GM10248 (cell line): Measurements from ENCODE around the gene SMARCB1.

ENCODE experiments used
- CTCF ChIA-PET: fragments of 300-600 bp; sonication (Branson Sonifier 250); formaldehyde crosslinking; extraction: SDS; loops from one replicate; lab custom pipeline; 2021; ENCODE audit warnings: antibody characterized with exemption; lab: Yijun Ruan, JAX
- POLR2A ChIA-PET: fragments of 350-650 bp; sonication (Branson Sonifier 250); formaldehyde crosslinking; extraction: SDS; loops from one replicate; lab custom pipeline; 2020; ENCODE audit warnings: antibody characterized with exemption; lab: Yijun Ruan, JAX
- DNase-seq: peaks from one replicate; pipeline ENCODE4 v3.0.0; 2012; ENCODE audit errors: extremely low spot score
- TF ChIP-seq, protein P1 (sequence below): IDR thresholded peaks from 2 replicates; pipeline ENCODE4 v1.5.1; 2012; ENCODE audit warnings: mild to moderate bottlenecking, low read depth; ENCODE audit errors: extremely low read depth, missing control alignments, control extremely low read depth

The SMARCB1 gene

DNA sequence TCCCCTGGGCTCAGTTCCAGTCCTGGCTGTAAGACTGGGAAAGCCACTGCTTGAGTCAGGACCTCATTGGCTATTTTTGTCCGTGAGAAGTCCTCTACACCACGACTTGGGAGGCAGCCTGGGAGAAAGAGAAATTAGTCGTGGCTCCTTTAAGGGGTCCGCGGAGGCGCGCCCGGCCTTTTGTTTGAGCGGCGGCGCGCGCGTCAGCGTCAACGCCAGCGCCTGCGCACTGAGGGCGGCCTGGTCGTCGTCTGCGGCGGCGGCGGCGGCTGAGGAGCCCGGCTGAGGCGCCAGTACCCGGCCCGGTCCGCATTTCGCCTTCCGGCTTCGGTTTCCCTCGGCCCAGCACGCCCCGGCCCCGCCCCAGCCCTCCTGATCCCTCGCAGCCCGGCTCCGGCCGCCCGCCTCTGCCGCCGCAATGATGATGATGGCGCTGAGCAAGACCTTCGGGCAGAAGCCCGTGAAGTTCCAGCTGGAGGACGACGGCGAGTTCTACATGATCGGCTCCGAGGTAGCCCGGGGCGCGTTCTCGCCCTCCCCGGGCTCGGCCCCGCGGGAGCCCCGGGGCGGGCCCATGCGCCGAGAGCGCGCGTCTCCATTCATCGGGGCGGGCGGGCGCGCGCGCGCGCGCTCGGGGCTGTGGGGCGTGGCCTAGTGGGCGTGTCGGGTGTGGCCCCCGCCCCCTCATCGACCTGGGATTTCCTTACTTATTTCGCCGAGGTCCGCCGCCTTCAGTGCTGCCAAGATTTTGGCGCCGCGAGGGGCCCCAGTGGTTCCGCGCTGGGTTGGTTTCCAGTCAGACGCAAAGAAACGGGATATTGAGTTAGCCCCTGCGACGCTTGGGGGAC is at the start of gene SMARCB1:
TSS of gene SMARCB1 (plus strand) at position 215 of the 848 bp plus-strand sequence. CDS start at position 419, 204 bp downstream.
- ChIA-PET CTCF (interaction anchor here (1.0 to 3.5 kb wide), 4 partner anchors 9 to 63 kb away, joined by 3 to 16 read pairs (median 5); no protein-coding TSS in a partner anchor), POLR2A (interaction anchor here (0.5 to 1.3 kb wide), 2 partner anchors 60 to 1612 kb away, joined by 3 to 4 read pairs; no protein-coding TSS in a partner anchor)
- TF ChIP-seq, protein P1, sequence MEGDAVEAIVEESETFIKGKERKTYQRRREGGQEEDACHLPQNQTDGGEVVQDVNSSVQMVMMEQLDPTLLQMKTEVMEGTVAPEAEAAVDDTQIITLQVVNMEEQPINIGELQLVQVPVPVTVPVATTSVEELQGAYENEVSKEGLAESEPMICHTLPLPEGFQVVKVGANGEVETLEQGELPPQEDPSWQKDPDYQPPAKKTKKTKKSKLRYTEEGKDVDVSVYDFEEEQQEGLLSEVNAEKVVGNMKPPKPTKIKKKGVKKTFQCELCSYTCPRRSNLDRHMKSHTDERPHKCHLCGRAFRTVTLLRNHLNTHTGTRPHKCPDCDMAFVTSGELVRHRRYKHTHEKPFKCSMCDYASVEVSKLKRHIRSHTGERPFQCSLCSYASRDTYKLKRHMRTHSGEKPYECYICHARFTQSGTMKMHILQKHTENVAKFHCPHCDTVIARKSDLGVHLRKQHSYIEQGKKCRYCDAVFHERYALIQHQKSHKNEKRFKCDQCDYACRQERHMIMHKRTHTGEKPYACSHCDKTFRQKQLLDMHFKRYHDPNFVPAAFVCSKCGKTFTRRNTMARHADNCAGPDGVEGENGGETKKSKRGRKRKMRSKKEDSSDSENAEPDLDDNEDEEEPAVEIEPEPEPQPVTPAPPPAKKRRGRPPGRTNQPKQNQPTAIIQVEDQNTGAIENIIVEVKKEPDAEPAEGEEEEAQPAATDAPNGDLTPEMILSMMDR, result no peak
- DNase-seq, result peak; percentile 94

DNA sequence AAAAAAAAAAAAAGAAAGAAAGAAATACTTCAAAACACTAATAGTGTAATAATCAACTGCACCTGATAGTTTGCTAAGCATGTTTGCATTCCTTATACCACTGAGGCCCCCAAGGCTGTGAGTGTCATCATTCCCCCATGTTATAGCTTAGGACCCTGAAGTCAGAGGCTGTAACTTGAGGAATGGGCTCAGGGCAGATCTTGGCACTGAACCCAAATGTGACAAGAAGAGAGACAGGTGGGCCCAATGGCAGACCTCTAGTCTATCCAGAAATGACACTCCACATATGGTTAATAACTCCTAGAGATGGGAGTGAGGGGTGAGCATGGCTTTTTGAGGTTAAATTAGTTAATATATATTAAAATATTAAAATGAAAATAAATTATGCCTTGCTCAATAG is 49.1 kb upstream of the SMARCB1 start:
- DNase-seq, result no peak
- CTCF ChIA-PET, result interaction anchor here (1.0 to 1.7 kb wide), 4 partner anchors 8 to 12 kb away, joined by 3 to 5 read pairs (median 4); no protein-coding TSS in a partner anchor
- POLR2A ChIA-PET, result no interaction called here
- TF ChIP-seq, protein P1, result no peak

DNA sequence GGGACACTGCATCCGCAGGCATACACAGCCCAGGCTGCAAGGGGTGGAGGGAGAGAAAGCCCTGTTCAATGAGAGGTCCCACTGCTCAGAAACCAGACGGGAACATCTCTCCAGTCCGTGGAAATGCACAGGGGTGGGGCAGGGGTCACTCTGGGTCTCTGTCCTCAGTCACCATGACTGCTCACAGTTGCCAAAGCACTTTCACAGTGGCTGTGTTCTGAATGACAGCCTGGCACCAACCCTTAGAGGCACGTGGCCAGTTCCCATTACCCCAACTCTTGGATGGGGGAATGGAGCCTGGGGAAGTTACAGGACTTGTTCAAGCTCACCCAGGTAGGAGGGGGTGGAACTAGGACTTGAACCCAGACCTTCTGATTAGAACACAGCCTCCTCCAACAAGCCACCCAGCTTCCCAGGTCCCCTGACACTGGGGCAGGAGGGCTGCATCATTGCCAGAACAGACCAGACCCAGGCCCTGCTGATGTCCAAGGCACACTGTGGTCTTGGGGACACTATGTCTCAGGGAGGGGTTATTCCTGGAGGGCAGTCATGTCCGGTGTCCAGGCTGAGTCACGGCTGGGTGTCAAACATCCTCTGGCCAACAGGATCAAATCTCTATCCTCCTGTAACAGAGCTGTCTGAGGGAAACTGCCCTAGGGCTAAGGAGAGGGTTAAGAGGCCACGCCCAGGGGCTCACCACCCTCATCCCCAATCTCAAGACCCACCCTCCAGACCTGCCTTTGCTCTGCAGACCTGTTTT is 44.1 kb upstream of the SMARCB1 start:
- DNase-seq, result no peak
- TF ChIP-seq, protein P1, result no peak
- CTCF ChIA-PET, result no interaction called here
- POLR2A ChIA-PET, result no interaction called here

DNA sequence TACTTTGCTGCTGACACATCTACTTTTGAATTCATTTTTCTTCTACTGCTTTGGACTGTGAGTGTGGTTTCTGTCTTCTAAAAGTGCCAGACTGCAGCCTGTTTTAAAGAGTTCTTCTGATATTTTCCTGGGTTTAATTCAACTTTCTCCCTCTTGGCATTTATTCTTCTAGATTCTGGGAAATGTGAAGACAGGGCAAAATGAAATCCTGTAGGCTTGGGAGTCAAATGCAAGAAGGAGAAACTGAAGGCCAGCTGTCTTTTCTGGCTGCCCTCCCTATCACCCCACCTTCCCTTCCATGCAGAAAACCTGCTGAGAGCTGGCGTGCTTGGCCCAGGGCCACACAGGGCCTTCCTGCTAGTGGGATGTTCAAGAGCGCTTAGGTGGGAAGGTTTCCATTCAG is 43.5 kb upstream of the SMARCB1 start:
- CTCF ChIA-PET, result interaction anchor here (1.0 to 1.1 kb wide), 2 partner anchors 10 to 12 kb away, joined by 3 read pairs; partner anchors contain the start of gene VPREB3

DNA sequence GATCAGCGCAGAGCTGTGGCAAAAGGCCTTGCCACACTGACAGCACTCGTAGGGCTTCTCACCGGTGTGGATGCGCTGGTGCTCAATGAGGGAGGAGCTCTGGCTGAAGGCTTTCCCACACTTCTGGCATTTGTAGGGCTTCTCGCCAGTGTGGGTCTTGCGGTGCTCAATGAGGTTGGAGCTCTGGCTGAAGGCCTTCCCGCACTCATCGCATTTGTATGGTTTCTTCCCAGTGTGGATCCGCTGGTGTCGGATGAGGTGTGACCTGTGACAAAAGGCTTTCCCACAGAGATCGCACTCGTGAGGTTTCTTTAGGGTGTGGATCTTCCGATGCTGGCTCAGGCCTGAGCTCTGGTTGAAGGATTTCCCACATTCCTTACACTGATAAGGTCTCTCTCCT is 42.8 kb upstream of the SMARCB1 start:
- CTCF ChIA-PET, result interaction anchor here (1.0 to 1.4 kb wide), 3 partner anchors 10 to 22 kb away, joined by 3 to 5 read pairs (median 3); partner anchors contain the start of gene VPREB3
- TF ChIP-seq, protein P1, result no peak
- DNase-seq, result no peak
- POLR2A ChIA-PET, result no interaction called here

More for the DNA sequence above, 43.5 kb upstream of the SMARCB1 start:
- DNase-seq, result no peak
- POLR2A ChIA-PET, result no interaction called here
- TF ChIP-seq, protein P1, result no peak

DNA sequence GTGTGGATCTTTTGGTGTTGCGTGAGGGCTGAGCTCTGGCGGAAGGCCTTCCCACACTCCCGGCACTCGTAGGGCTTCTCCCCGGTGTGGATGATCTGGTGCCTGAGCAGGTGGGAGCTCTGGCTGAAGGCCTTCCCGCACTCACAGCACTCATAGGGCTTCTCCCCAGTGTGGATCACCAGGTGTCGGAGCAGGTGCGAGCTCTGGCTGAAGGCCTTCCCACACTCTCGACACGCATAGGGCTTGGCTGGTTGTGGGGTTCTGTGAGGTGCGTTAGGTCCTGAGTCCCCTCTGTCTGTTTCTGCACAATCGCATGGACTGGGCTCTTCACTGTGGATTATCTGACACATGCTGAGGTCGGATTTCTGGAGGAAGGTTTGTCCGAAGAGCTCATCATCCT is 42.3 kb upstream of the SMARCB1 start:
- CTCF ChIA-PET, result interaction anchor here (1.0 to 1.6 kb wide), 3 partner anchors 8 to 22 kb away, joined by 3 to 5 read pairs (median 5); no protein-coding TSS in a partner anchor
- POLR2A ChIA-PET, result no interaction called here
- TF ChIP-seq, protein P1, result no peak
- no peak for DNase-seq
